RWPE2 (cell line): ENCODE measurements around the gene RNF217.
"Not testable (repeated sequence)": the region's sequence is repeated elsewhere in the genome, so short reads cannot be mapped to it uniquely, and the experiment has no call there.

Experiments used
- ATAC-seq: fragments of 200-7000 bp; cut with Tn5 transposase; 3 replicates; pipeline ENCODE4 v1.9.1; 2021; ENCODE audit warnings: low read depth
- DNase-seq: peaks from one replicate; pipeline ENCODE4 v3.0.0-alpha.2; 2020; ENCODE audit warnings: low spot score
- H3K27ac ChIP-seq: fragments of 450-650 bp; 2 replicates; pipeline ENCODE4 v1.5.1; 2017; ENCODE audit warnings: mild to moderate bottlenecking; ENCODE audit not compliant: poor library complexity, severe bottlenecking
- H3K27me3 ChIP-seq: fragments of 250-450 bp; sonication (Bioruptor Pico); 2 replicates; pipeline ENCODE4 v1.5.1; 2021; ENCODE audit warnings: mild to moderate bottlenecking, moderate library complexity; ENCODE audit not compliant: insufficient read depth, poor library complexity, severe bottlenecking
- H3K36me3 ChIP-seq: fragments of 250-450 bp; sonication (Bioruptor Pico); 2 replicates; pipeline ENCODE4 v1.5.1; 2020; ENCODE audit warnings: low read depth, mild to moderate bottlenecking, moderate library complexity
- H3K4me1 ChIP-seq: fragments of 250-450 bp; sonication (Bioruptor Pico); 2 replicates; pipeline ENCODE4 v1.5.1; 2021; ENCODE audit warnings: mild to moderate bottlenecking, moderate library complexity; ENCODE audit not compliant: insufficient read depth, poor library complexity, severe bottlenecking
- H3K4me3 ChIP-seq: fragments of 250-450 bp; sonication (Bioruptor Pico); 2 replicates; pipeline ENCODE4 v1.5.1; 2021; ENCODE audit warnings: mild to moderate bottlenecking, moderate library complexity; ENCODE audit not compliant: severe bottlenecking
- H3K9me3 ChIP-seq: fragments of 250-450 bp; sonication (Bioruptor Pico); 2 replicates; pipeline ENCODE4 v1.5.1; 2021; ENCODE audit warnings: mild to moderate bottlenecking, moderate library complexity; ENCODE audit not compliant: severe bottlenecking
- CTCF ChIP-seq: fragments of 450-650 bp; IDR thresholded peaks from one replicate; pipeline ENCODE4 v1.5.1; 2017; ENCODE audit warnings: mild to moderate bottlenecking, moderate library complexity; ENCODE audit not compliant: poor library complexity, severe bottlenecking

The RNF217 gene

GRCh38 chr6:125027287-125027686 is 65.0 kb downstream of the RNF217 start:
- Histone ChIP-seq H3K4me3 (no peak overlapping the region), H3K27me3 (no peaks in the 10 kb centered on the region), H3K27ac (no peak overlapping the region), H3K4me1 (no peaks in the 10 kb centered on the region), H3K9me3 (no peaks in the 10 kb centered on the region), H3K36me3 (no peaks in the 10 kb centered on the region; the same call in 1 of the 2 replicates)
- ATAC-seq (no peak), DNase-seq (no peak)
- TF ChIP-seq CTCF, result no peak

GRCh38 chr6:125030969-125031368 is 68.7 kb downstream of the RNF217 start:
- no peaks in the 10 kb centered on the region for H3K27me3 ChIP-seq
- no peak overlapping the region for H3K27ac ChIP-seq
- ATAC-seq (no peak), DNase-seq (no peak)
- no peak for TF ChIP-seq CTCF
- no peaks in the 10 kb centered on the region for H3K36me3 ChIP-seq
- H3K4me1 ChIP-seq, result no peaks in the 10 kb centered on the region
- peaks cover 1% of the 10 kb centered on the region for H3K9me3 ChIP-seq
- H3K4me3 ChIP-seq, result no peak overlapping the region

GRCh38 chr6:125031385-125031784 is 69.1 kb downstream of the RNF217 start:
- peaks cover 1% of the 10 kb centered on the region for H3K9me3 ChIP-seq
- H3K27ac ChIP-seq, result no peak overlapping the region
- no peaks in the 10 kb centered on the region for H3K27me3 ChIP-seq
- TF ChIP-seq CTCF, result no peak
- H3K4me3 ChIP-seq, result no peak overlapping the region
- no peaks in the 10 kb centered on the region for H3K36me3 ChIP-seq
- H3K4me1 ChIP-seq, result no peaks in the 10 kb centered on the region
- DNase-seq (no peak), ATAC-seq (no peak)

- ATAC-seq, H3K27me3 ChIP-seq, DNase-seq, H3K4me3 ChIP-seq, H3K36me3 ChIP-seq, H3K4me1 ChIP-seq, H3K27ac ChIP-seq, H3K9me3 ChIP-seq: not testable (repeated sequence)
These were observed 72.7 kb downstream of the RNF217 start for GRCh38 chr6:125034929-125035328.

GRCh38 chr6:125036486-125036885 is 74.2 kb downstream of the RNF217 start:
- not testable (repeated sequence) for DNase-seq, H3K9me3 ChIP-seq, H3K27ac ChIP-seq, H3K4me1 ChIP-seq, H3K4me3 ChIP-seq, H3K27me3 ChIP-seq, H3K36me3 ChIP-seq, ATAC-seq

- no peak overlapping the region for H3K4me3 ChIP-seq
- peaks cover 18% of the 10 kb centered on the region for H3K4me1 ChIP-seq
- H3K9me3 ChIP-seq, result peaks cover 1% of the 10 kb centered on the region
- DNase-seq (no peak), ATAC-seq (no peak)
- H3K27me3 ChIP-seq, result no peaks in the 10 kb centered on the region
- no peak for TF ChIP-seq CTCF
- no peak overlapping the region for H3K27ac ChIP-seq
- H3K36me3 ChIP-seq, result no peaks in the 10 kb centered on the region
These were observed 75.6 kb downstream of the RNF217 start for GRCh38 chr6:125037827-125038226.
